Measurements from ENCODE around the gene CCN6.

GRCh38 chr6:112021691-112022310, 32.1 kb upstream of the CCN6 start:
- TF ChIP-seq EZH2 (IDR thresholded peaks at IDR 0.05) (no peak), POLR2AphosphoS5 (IDR thresholded peaks at IDR 0.05; ENCODE audit: borderline replicate concordance, low read depth, low read length) (no peak)
